HepG2 (cell line): ENCODE results near the gene LHB. TPM values are rescaled to one million over a fixed set of nuclear protein-coding genes. Genes with fewer than 3 reads are reported as not detected.
A peak's percentile ranks its signal among the peaks of the same experiment; 100 is the strongest.

Source experiments
- AKAP8 ChIP-seq: sonication (generic); formaldehyde crosslinking; IDR thresholded peaks from 2 replicates; pipeline ENCODE4 v1.5.1; 2020; ENCODE audit warnings: mild to moderate bottlenecking, missing genetic modification reagents
- ATF7 ChIP-seq, 2 experiments: fragments of 450-650 bp in 1 of 2; sonication (generic) in 1 of 2; formaldehyde crosslinking in 1 of 2; IDR thresholded peaks; 2 replicates each; pipeline versions ENCODE4 v1.4.0 to v1.6.1; 2016 to 2020; ENCODE audit warnings: antibody characterized with exemption in 1 of 2, mild to moderate bottlenecking in 1 of 2, missing genetic modification reagents in 1 of 2
- CBX1 ChIP-seq: IDR thresholded peaks from one replicate; pipeline ENCODE4 v1.6.1; 2016; ENCODE audit warnings: antibody characterized with exemption, low read depth
- FOXK1 ChIP-seq: sonication (generic); formaldehyde crosslinking; IDR thresholded peaks from 2 replicates; pipeline ENCODE4 v1.4.0; 2020; ENCODE audit warnings: low read depth, missing genetic modification reagents, borderline replicate concordance
- HOXA3 ChIP-seq: sonication (generic); formaldehyde crosslinking; IDR thresholded peaks from 2 replicates; pipeline ENCODE4 v1.5.0; 2020; ENCODE audit warnings: missing genetic modification reagents
- ISL2 ChIP-seq: sonication (generic); formaldehyde crosslinking; IDR thresholded peaks from 2 replicates; pipeline ENCODE4 v1.5.0; 2020; ENCODE audit warnings: missing genetic modification reagents
- JUND ChIP-seq: sonication (generic); formaldehyde crosslinking; IDR thresholded peaks from 2 replicates; pipeline ENCODE4 v1.8.0; 2022; ENCODE audit warnings: mild to moderate bottlenecking, missing genetic modification reagents
- KAT8 ChIP-seq: IDR thresholded peaks from 2 replicates; pipeline ENCODE4 v1.6.1; 2016; ENCODE audit warnings: missing genetic modification reagents, missing compliant biosample characterization
- KLF9 ChIP-seq: IDR thresholded peaks from 2 replicates; pipeline ENCODE4 v1.6.1; 2016; ENCODE audit warnings: low read depth
- MIER2 ChIP-seq: IDR thresholded peaks from 2 replicates; pipeline ENCODE4 v1.6.1; 2016; ENCODE audit warnings: missing biosample characterization, missing genetic modification reagents
- POLR2A ChIP-seq, 2 experiments: IDR thresholded peaks; 2 replicates each; pipeline ENCODE4 v1.6.1; 2011; ENCODE audit warnings: low read depth in 2 of 2, low read length in 2 of 2, mild to moderate bottlenecking in 1 of 2, moderate library complexity in 1 of 2; ENCODE audit not compliant: insufficient read depth in 1 of 2
- SMAD9 ChIP-seq: sonication (generic); formaldehyde crosslinking; IDR thresholded peaks from 2 replicates; pipeline ENCODE4 v1.5.1; 2020; ENCODE audit warnings: mild to moderate bottlenecking, missing genetic modification reagents
- SMYD3 ChIP-seq: sonication (generic); formaldehyde crosslinking; IDR thresholded peaks from 2 replicates; pipeline ENCODE4 v1.8.1; 2023; ENCODE audit warnings: mild to moderate bottlenecking, missing genetic modification reagents
- SSRP1 ChIP-seq: IDR thresholded peaks from 2 replicates; pipeline ENCODE4 v1.6.1; 2016; ENCODE audit warnings: control low read depth
- TAF1 ChIP-seq: sonication (generic); formaldehyde crosslinking; IDR thresholded peaks from 2 replicates; pipeline ENCODE4 v1.4.0; 2020; ENCODE audit warnings: missing genetic modification reagents
- ZBTB49 ChIP-seq: sonication (generic); formaldehyde crosslinking; IDR thresholded peaks from 2 replicates; pipeline ENCODE4 v1.4.0; 2020; ENCODE audit warnings: missing genetic modification reagents, borderline replicate concordance
- ZEB1 ChIP-seq: IDR thresholded peaks from 2 replicates; pipeline ENCODE4 v1.6.1; 2012; ENCODE audit warnings: mild to moderate bottlenecking, low read depth, inconsistent platforms; ENCODE audit not compliant: insufficient replicate concordance
- ZNF235 ChIP-seq: sonication (generic); formaldehyde crosslinking; IDR thresholded peaks from 2 replicates; pipeline ENCODE4 v1.8.1; 2023; ENCODE audit warnings: mild to moderate bottlenecking, missing genetic modification reagents, borderline replicate concordance
- ZNF260 ChIP-seq: sonication (generic); formaldehyde crosslinking; IDR thresholded peaks from 2 replicates; pipeline ENCODE4 v1.4.0; 2020; ENCODE audit warnings: missing genetic modification reagents, low read depth, mild to moderate bottlenecking, borderline replicate concordance
- ZNF446 ChIP-seq: sonication (generic); formaldehyde crosslinking; IDR thresholded peaks from 2 replicates; pipeline ENCODE4 v1.5.0; 2020; ENCODE audit warnings: mild to moderate bottlenecking, missing genetic modification reagents
- ZNF451 ChIP-seq: sonication (generic); formaldehyde crosslinking; IDR thresholded peaks from 2 replicates; pipeline ENCODE4 v1.5.0; 2020; ENCODE audit warnings: mild to moderate bottlenecking, missing genetic modification reagents
- ZNF546 ChIP-seq: sonication (generic); formaldehyde crosslinking; conservative IDR thresholded peaks from 2 replicates; pipeline ENCODE4 v1.8.1; 2023; ENCODE audit warnings: mild to moderate bottlenecking, missing genetic modification reagents
- polyA plus RNA-seq, 8 experiments: library from polyadenylated mRNA; depleted of rRNA in 3 of 8; stranded (reverse) in 7 of 8; unstranded in 1 of 8; fragments of >200 nt; fragmentation: Illumina TruSeq in 4 of 8; extraction: Trizol in 4 of 8; gene quantifications; 2 replicates each; pipeline versions ENCODE4 v1.2.1 to v1.2.3, GENCODE V29; 2011 to 2016; ENCODE audit warnings: low read depth in 4 of 8, missing spikeins in 1 of 8, mixed read lengths in 1 of 8; ENCODE audit not compliant: insufficient read depth in 1 of 8
- total RNA-seq, 5 experiments: library from RNA; depleted of rRNA; stranded (reverse); fragments of >200 nt; fragmentation: Illumina TruSeq; extraction: Trizol; gene quantifications; 2 replicates each; pipeline ENCODE4 v1.2.3, GENCODE V29; 2016; ENCODE audit warnings: low read depth in 1 of 5
- TF ChIP-seq, protein P1 (sequence below): sonication (generic); formaldehyde crosslinking; IDR thresholded peaks from 2 replicates; pipeline ENCODE4 v1.5.0; 2020; ENCODE audit warnings: missing genetic modification reagents, mild to moderate bottlenecking, borderline replicate concordance
- TF ChIP-seq, protein P2 (sequence below): sonication (generic); formaldehyde crosslinking; IDR thresholded peaks from 2 replicates; pipeline ENCODE4 v1.8.1; 2023; ENCODE audit warnings: missing genetic modification reagents, inconsistent platforms, borderline replicate concordance
- TF ChIP-seq, protein P3 (sequence below): IDR thresholded peaks from 2 replicates; pipeline ENCODE4 v1.6.1; 2016; ENCODE audit warnings: mild to moderate bottlenecking

LHB gene
- total and polyA plus RNA-seq, 2 of the 13 experiments (the other 11 are each of a cell fraction or from before 2014, with no cell fraction given), result not detected

DNA sequence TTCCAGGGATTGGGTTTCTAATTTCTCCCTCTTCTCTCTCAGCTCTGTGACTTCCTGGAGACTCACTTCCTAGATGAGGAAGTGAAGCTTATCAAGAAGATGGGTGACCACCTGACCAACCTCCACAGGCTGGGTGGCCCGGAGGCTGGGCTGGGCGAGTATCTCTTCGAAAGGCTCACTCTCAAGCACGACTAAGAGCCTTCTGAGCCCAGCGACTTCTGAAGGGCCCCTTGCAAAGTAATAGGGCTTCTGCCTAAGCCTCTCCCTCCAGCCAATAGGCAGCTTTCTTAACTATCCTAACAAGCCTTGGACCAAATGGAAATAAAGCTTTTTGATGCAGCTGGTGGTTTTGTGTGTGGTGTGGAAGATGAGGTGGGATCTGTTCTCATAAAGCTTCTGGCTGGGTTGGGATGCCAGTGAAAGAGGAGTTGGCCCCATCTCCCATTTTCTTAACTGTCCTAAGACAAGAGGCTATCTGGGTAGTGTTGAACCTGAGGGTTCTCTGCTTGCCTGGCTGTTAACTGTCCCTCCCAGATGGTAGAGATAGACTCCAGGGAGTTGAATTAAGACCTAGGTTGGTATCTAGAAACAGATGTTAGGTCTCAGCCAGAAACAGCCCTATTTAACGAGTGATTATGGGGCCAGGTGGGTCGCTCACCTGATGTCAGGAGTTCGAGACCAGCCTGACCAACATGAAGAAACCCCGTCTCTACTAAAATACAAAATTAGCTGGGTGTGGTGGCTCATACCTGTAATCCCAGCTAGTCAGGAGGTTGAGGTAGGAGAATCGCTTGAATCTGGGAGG is 50.1 kb downstream of the LHB start (continued):
- TF ChIP-seq JUND (no peak), POLR2A (IDR thresholded peaks at IDR 0.05; ENCODE audit: insufficient read depth in 1 of 2, low read depth in 2 of 2, low read length in 2 of 2) (peak; percentile 3 to 34; a peak in 2 of 4 replicates), CBX1 (peak; percentile 24), SSRP1 (CRISPR knock-in tag) (0 out of 2 replicates have a peak, but pooled peaks have one; percentile 9), ZNF446 (peak; percentile 58; the same call in 1 of the 2 replicates), ZNF235 (0 out of 2 replicates have a peak, but pooled peaks have one; percentile 46), HOXA3 (CRISPR knock-in tag) (0 out of 2 replicates have a peak, but pooled peaks have one; percentile 7), SMYD3 (no peak), TAF1 (0 out of 2 replicates have a peak, but pooled peaks have one; percentile 0), AKAP8 (no peak; the same call in 1 of the 2 replicates), ATF7 (IDR thresholded peaks at IDR 0.05) (0 out of 2 replicates have a peak, but pooled peaks have one; percentile 10), ATF7 (CRISPR knock-in tag; IDR thresholded peaks at IDR 0.05) (no peak), KAT8 (CRISPR knock-in tag) (0 out of 2 replicates have a peak, but pooled peaks have one; percentile 4), ZBTB49 (CRISPR knock-in tag) (no peak), KLF9 (CRISPR knock-in tag) (0 out of 2 replicates have a peak, but pooled peaks have one; percentile 22), SMAD9 (CRISPR knock-in tag) (no peak), ZNF451 (CRISPR knock-in tag) (0 out of 2 replicates have a peak, but pooled peaks have one; percentile 18), FOXK1 (CRISPR knock-in tag) (peak; percentile 7; the same call in 1 of the 2 replicates), MIER2 (no peak), ZNF260 (CRISPR knock-in tag) (no peak), ZNF546 (CRISPR knock-in tag) (no peak), ISL2 (0 out of 2 replicates have a peak, but pooled peaks have one; percentile 29), ZEB1 (peak; percentile 31)
- TF ChIP-seq, protein P1, sequence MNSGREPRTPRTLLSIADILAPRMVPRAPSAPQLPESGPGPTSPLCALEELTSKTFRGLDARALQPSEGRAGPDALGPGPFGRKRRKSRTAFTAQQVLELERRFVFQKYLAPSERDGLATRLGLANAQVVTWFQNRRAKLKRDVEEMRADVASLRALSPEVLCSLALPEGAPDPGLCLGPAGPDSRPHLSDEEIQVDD (CRISPR knock-in tag), result 0 out of 2 replicates have a peak, but pooled peaks have one; percentile 40
- TF ChIP-seq, protein P2, sequence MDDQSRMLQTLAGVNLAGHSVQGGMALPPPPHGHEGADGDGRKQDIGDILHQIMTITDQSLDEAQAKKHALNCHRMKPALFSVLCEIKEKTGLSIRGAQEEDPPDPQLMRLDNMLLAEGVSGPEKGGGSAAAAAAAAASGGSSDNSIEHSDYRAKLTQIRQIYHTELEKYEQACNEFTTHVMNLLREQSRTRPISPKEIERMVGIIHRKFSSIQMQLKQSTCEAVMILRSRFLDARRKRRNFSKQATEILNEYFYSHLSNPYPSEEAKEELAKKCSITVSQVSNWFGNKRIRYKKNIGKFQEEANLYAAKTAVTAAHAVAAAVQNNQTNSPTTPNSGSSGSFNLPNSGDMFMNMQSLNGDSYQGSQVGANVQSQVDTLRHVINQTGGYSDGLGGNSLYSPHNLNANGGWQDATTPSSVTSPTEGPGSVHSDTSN (CRISPR knock-in tag), result 0 out of 2 replicates have a peak, but pooled peaks have one; percentile 47
- TF ChIP-seq, protein P3, sequence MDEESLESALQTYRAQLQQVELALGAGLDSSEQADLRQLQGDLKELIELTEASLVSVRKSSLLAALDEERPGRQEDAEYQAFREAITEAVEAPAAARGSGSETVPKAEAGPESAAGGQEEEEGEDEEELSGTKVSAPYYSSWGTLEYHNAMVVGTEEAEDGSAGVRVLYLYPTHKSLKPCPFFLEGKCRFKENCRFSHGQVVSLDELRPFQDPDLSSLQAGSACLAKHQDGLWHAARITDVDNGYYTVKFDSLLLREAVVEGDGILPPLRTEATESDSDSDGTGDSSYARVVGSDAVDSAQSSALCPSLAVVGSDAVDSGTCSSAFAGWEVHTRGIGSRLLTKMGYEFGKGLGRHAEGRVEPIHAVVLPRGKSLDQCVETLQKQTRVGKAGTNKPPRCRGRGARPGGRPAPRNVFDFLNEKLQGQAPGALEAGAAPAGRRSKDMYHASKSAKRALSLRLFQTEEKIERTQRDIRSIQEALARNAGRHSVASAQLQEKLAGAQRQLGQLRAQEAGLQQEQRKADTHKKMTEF, result 0 out of 2 replicates have a peak, but pooled peaks have one; percentile 8
